A549 (cell line): ENCODE results near the gene CTAG2.

Experiments
- ATOH8 ChIP-seq: fragments of 250-450 bp; sonication (Bioruptor Pico); IDR thresholded peaks from 2 replicates; pipeline ENCODE4 v1.5.0; 2020; ENCODE audit warnings: low read depth, mild to moderate bottlenecking, moderate library complexity
- CHD2 ChIP-seq: fragments of 150-350 bp; IDR thresholded peaks from 2 replicates; pipeline ENCODE4 v1.6.1; 2014; ENCODE audit warnings: low read length; ENCODE audit not compliant: partially characterized antibody
- CTCF ChIP-seq: fragments of >200 bp; sonication (Bioruptor Twin); formaldehyde crosslinking; IDR thresholded peaks from 3 replicates; pipeline ENCODE4 v1.5.1; 2016
- EP300 ChIP-seq, 2 experiments: fragments of >200 bp; sonication (Bioruptor Twin); formaldehyde crosslinking; IDR thresholded peaks; 2 replicates in 1 of 2; 3 replicates in 1 of 2; pipeline ENCODE4 v1.6.1; 2016 to 2017
- FOSL2 ChIP-seq, 2 experiments: fragments of 450-650 bp in 1 of 2; fragments of >200 bp in 1 of 2; sonication (Bioruptor Twin) in 1 of 2; formaldehyde crosslinking; IDR thresholded peaks; 2 replicates each; pipeline versions ENCODE4 v1.5.0 to v1.6.1; 2016 to 2020; ENCODE audit warnings: mild to moderate bottlenecking in 1 of 2, moderate library complexity in 1 of 2
- HDAC2 ChIP-seq: fragments of 200-600 bp; sonication (generic); IDR thresholded peaks from 2 replicates; pipeline ENCODE4 v1.6.1; 2016
- JUNB ChIP-seq: fragments of >200 bp; sonication (Bioruptor Twin); formaldehyde crosslinking; IDR thresholded peaks from 2 replicates; pipeline ENCODE4 v1.6.1; 2016
- RAD21 ChIP-seq, 2 experiments: fragments of >200 bp in 1 of 2; sonication (Bioruptor Twin) in 1 of 2; formaldehyde crosslinking in 1 of 2; IDR thresholded peaks in 1 of 2; conservative IDR thresholded peaks in 1 of 2; 2 replicates in 1 of 2; 3 replicates in 1 of 2; pipeline ENCODE4 v1.6.1; 2012 to 2018; ENCODE audit warnings: inconsistent platforms in 1 of 2
- REST ChIP-seq: fragments of 200-600 bp; sonication (generic); IDR thresholded peaks from 2 replicates; pipeline ENCODE4 v1.6.1; 2016; ENCODE audit warnings: antibody characterized with exemption, mild to moderate bottlenecking, moderate library complexity
- RFX5 ChIP-seq: fragments of 450-650 bp; IDR thresholded peaks from 2 replicates; pipeline ENCODE4 v1.7.1; 2014; ENCODE audit warnings: antibody characterized with exemption, mild to moderate bottlenecking, moderate library complexity

GRCh38 chrX:154602226-154602625, 51.2 kb downstream of the CTAG2 start:
- TF ChIP-seq JUNB, result no peak
- no peak for TF ChIP-seq CHD2
- TF ChIP-seq FOSL2 (IDR thresholded peaks at IDR 0.05), result no peak
- TF ChIP-seq FOSL2 (CRISPR knock-in tag; IDR thresholded peaks at IDR 0.05), result no peak
- TF ChIP-seq RAD21 (conservative IDR thresholded peaks at IDR 0.05 in 1 of 2, IDR thresholded peaks at IDR 0.05 in 1 of 2), result no peak
- TF ChIP-seq REST, result no peak
- TF ChIP-seq ATOH8, result no peak
- no peak for TF ChIP-seq RFX5
- TF ChIP-seq EP300 (IDR thresholded peaks at IDR 0.05), result no peak
- TF ChIP-seq HDAC2, result no peak
- no peak for TF ChIP-seq CTCF
